ENCODE data around the gene RAP1GAP.
A peak's percentile ranks its signal among the peaks of the same experiment; 100 is the strongest.

RAP1GAP gene

GRCh38 chr1:21650400-21650799, 18.8 kb downstream of the RAP1GAP start:
- no peak for DNase-seq (ENCODE audit: low read depth, low spot score)
- H3K4me3 ChIP-seq (ENCODE audit: low read length), result no peak overlapping the region

DNA sequence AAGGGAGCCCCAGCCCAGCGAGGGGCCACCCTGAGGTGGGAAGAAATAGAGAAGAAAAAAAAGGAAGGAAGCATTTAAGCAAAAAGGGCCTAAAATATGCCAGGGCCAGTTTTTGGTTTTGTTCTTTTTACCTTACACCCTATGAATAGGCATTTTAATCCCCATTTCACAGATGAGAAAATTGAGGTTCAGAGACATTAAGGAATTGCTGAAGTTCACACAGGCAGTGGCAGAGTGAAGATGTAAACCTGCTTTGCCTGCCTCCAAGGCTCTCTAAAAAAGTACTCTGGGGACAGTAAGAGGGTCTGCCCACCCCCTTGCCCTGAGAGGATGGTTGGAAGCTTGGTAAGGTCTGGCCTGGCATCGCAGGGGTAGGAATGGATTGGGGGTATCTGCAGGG, 19.8 kb downstream of the RAP1GAP start:
- H3K4me3 ChIP-seq (ENCODE audit: low read length), result no peak overlapping the region
- no peak for DNase-seq (ENCODE audit: low read depth, low spot score)

- no peak for DNase-seq (ENCODE audit: low read depth, low spot score)
- H3K4me3 ChIP-seq (ENCODE audit: low read length), result no peak overlapping the region
Measured at GRCh38 chr1:21648791-21649190, 20.4 kb downstream of the RAP1GAP start.

GRCh38 chr1:21648352-21648730, 20.8 kb downstream of the RAP1GAP start:
- DNase-seq (ENCODE audit: low read depth, low spot score), result no peak
- H3K4me3 ChIP-seq (ENCODE audit: low read length), result peak overlapping the region; percentile 22; the same call in 1 of the 2 replicates

DNA sequence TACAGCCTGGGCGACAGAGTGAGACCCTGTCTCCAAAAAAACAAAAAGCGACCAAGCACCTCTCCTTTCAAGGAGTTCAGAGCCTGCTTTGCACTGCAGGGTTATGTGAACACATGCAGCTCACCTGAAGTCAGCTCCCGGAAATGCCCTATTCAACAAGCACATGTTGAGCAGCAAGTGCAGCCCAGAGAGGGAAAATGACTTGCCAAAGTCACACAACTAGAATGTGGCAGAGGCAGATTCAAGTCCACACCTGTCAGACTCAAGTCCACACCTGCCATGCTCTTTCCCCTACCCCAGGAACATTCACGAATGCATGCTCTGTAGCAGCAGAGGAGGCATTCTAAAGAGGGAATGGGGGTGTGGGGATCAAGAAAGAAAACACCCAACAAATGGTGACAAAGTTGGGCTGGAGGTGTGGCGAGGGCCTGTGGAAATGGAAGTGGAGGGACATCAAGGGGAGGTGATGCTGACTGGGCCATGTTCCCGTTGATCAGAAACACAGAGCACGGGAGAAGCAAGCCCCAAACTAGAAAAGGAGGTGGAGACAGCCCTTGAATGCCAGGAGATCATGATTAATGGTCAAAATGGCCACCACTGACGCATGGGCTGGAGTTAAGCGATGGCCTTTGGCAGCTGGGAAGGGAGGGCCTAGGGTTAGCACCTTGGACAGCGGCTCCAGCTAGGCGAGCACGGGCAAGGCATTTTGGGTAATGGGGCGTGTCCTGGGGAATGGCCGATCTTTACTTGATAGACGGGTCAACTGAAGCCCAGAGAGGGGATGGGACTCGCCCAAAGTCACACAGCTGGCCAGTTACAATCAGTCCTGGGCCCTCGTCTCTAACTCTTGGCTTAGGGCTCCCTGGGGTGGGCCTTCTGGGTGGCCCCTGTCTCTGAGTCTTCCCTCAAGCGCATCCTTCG, 21.5 kb downstream of the RAP1GAP start:
- DNase-seq (ENCODE audit: low read depth, low spot score), result no peak
- H3K4me3 ChIP-seq (ENCODE audit: low read length), result peak overlapping the region; percentile 22; the same call in 1 of the 2 replicates

- no peak overlapping the region for H3K4me3 ChIP-seq (ENCODE audit: low read length)
- DNase-seq (ENCODE audit: low read depth, low spot score), result no peak
Measured at GRCh38 chr1:21645550-21645949, 23.6 kb downstream of the RAP1GAP start.

DNA sequence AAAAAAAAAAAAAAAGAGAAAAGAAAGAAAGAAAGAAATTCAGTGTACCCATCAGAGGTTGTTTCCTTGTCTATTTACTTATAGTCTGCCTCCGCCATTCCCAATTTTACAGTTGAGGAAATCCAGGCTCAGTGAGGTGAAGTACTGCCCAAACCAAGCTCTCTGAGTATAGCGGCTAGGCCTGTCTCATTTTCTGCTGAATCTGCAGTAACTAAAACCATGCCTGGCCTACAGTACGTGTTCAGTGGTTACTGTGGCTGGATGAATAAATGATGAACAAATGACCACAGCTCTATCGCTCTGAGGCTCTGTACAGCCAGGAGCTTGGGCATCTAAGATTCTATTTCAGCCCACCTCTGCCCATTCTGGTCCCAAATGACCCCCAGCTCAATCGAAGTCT, 24.3 kb downstream of the RAP1GAP start:
- no peak for DNase-seq (ENCODE audit: low read depth, low spot score)
- H3K4me3 ChIP-seq (ENCODE audit: low read length), result no peak overlapping the region

- no peak for DNase-seq (ENCODE audit: low read depth, low spot score)
- H3K4me3 ChIP-seq (ENCODE audit: low read length), result no peak overlapping the region
Measured at GRCh38 chr1:21644348-21644747, 24.8 kb downstream of the RAP1GAP start.

DNA sequence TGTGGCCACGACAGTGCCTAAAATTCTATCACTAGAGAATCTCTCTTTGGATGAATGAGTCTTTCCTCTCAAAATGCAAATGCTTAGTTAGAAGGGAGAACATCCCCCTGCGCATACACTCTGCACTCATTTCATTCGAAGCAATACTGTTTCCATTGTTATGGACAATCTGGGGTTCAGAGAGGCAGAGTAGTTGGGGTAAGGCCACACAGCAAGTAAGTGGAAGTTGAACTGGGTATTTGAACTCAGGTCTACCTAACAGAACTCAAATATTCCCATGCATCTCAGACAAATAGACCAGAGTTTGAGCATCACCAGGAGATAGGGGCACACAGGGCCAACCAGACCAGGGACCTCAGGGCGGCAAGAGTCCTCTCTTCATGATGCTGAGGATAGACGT, 25.5 kb downstream of the RAP1GAP start:
- no peak for DNase-seq (ENCODE audit: low read depth, low spot score)
- no peak overlapping the region for H3K4me3 ChIP-seq (ENCODE audit: low read length)

GRCh38 chr1:21641967-21642739, 27.0 kb downstream of the RAP1GAP start:
- no peak overlapping the region for H3K4me3 ChIP-seq (ENCODE audit: low read length)
- DNase-seq (ENCODE audit: low read depth, low spot score), result no peak

DNA sequence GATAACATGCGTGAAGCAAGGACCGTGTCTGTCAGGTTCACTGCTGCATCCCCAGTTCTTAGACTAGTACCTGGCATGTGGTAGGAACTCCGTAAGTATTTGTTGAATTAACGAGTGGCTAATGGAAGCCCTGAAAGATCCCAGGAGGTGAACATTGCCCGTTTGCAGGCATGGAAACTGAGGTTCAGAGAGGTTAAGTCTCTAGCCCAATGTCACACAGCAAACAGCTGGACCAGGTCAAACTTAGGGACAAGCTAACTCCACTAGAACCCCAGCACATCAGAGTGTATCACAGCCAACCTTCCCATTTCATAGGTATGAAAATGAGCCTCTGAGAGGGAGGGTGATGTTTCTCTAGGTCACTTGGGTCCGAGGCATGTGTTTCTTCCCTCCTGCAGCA, 27.6 kb downstream of the RAP1GAP start:
- H3K4me3 ChIP-seq (ENCODE audit: low read length), result no peak overlapping the region
- DNase-seq (ENCODE audit: low read depth, low spot score), result no peak

DNA sequence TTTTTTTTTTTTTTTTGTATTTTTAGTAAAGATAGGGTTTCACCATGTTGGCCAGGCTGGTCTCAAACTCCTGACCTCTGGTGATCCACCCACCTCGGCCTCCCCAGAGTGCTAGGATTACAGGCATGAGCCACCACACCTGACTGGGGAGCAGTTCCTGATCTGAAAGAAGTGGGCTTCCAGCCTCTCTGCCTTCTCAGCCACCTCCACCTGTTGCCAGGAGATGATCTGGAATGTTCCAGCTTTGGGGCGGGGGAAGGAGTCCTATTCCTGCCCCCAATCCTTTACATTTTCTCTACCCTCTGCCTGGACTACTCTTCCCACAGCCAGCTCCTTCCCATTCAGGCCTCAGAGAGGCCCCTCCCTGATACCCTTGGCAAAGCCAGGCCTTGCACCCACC, 28.1 kb downstream of the RAP1GAP start:
- H3K4me3 ChIP-seq (ENCODE audit: low read length), result no peak overlapping the region
- no peak for DNase-seq (ENCODE audit: low read depth, low spot score)

- no peak for DNase-seq (ENCODE audit: low read depth, low spot score)
- H3K4me3 ChIP-seq (ENCODE audit: low read length), result no peak overlapping the region
Measured at GRCh38 chr1:21640653-21641052, 28.5 kb downstream of the RAP1GAP start.

DNA sequence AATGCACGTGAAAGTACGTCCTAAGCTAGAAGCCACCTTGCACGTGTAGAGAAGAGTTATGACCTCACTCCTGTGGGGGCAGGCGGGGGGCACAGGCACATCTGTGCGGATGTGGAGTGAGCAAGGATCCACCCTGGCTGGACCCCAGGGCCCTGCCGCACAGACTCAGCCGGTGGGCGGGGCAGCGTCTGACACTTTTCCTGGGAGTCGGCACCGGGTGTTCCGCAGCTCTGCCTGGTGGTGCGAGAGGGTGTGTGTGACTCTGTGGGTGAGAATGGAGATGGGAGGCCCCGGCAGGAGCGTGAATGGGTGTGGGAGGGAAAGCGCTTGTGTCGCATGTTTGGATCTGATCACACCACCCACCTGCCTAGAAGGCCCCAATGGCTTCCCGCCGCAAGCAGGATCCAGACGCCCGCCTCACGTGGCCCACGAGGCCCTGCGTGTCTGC, 29.5 kb downstream of the RAP1GAP start:
- no peak overlapping the region for H3K4me3 ChIP-seq (ENCODE audit: low read length)
- no peak for DNase-seq (ENCODE audit: low read depth, low spot score)

GRCh38 chr1:21638531-21639341, 30.4 kb downstream of the RAP1GAP start:
- no peak overlapping the region for H3K4me3 ChIP-seq (ENCODE audit: low read length)
- no peak for DNase-seq (ENCODE audit: low read depth, low spot score)

DNA sequence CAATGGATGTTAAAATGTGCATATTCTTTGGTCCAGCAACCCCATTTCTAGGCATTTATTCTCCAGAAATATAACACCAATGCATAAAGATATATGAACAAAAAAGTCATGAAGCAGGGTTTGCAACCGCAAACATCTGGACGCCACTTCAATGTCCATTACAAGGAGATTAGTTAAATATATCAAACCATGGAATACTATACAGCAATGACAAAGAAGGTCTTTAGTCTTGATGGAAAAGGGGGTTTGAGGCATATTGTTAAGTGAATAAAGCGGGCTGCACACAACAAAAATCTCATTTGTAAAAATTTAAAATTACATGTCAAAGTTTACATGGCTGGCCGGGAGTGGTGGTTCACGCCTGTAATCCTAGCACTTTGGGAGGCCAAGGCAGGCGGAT, 31.6 kb downstream of the RAP1GAP start:
- DNase-seq (ENCODE audit: low read depth, low spot score), result no peak
- H3K4me3 ChIP-seq (ENCODE audit: low read length), result no peak overlapping the region

- DNase-seq (ENCODE audit: low read depth, low spot score), result no peak
- H3K4me3 ChIP-seq (ENCODE audit: low read length), result no peak overlapping the region
Measured at GRCh38 chr1:21636029-21636428, 33.1 kb downstream of the RAP1GAP start.

DNA sequence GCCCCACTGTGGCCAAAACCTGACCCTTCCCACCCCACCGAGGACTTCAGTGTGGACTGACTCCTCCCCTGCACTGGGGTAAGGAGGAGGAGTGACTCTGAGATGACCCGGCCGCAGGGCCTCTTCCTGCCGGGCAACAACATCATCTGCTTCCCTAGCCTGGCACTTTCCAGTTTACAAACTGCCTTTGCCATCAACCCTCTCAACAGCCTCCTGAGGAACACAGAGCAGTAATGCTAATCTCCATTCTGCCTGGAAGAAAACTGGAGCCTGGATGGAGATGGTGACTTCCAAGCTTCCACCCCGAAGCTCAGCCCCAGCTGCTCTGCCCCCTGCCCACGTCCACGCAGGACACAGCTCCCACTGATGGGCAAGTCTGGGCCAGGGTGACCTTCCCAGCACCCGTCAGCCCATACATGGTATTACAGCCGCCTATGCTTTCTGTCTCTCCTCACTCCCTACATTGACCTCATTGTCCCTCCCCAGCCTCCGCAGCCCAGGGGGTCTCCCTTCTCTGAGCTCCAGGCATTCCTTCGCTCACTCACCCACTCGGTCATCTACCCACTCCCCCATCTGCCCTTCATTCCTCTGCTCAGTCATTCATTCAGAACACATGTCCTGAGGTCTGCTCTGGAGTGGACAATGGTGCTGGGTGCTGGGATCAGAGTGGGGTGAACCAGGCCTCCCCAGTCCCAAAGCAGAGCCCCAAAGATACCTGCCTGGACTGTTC, 34.2 kb downstream of the RAP1GAP start:
- no peak for DNase-seq (ENCODE audit: low read depth, low spot score)
- H3K4me3 ChIP-seq (ENCODE audit: low read length), result no peak overlapping the region
